K562 (cell line): ENCODE measurements around the gene ETHE1. TPM values are rescaled to one million over a fixed set of nuclear protein-coding genes. Genes with fewer than 3 reads are reported as not detected.

Experiments
- ATAC-seq: fragments of 200-7000 bp; cut with Tn5 transposase; 3 replicates; pipeline ENCODE4 v1.9.1; 2020; ENCODE audit warnings: moderate library complexity
- BruUV-seq: library from RNA; stranded (reverse); fragments of 400-500 nt; replicated peaks from 2 replicates; lab custom pipeline; 2021; lab: Mats Ljungman, UMichigan
- CTCF ChIA-PET: fragments of 300-600 bp; formaldehyde crosslinking; extraction: SDS; loops from one replicate; lab custom pipeline; 2021; ENCODE audit warnings: low intra/inter-chr PET ratio; lab: Yijun Ruan, JAX
- POLR2A ChIA-PET: fragments of 300-600, 350-650 bp; sonication (Branson Sonifier 250); formaldehyde crosslinking; extraction: SDS; loops from one replicate; lab custom pipeline; 2021; ENCODE audit warnings: antibody characterized with exemption, inconsistent platforms; lab: Yijun Ruan, JAX
- DNase-seq, 4 experiments: peaks; one replicate each; pipeline versions ENCODE4 v3.0.0 to v3.0.0-alpha.2; 2011 to 2018; ENCODE audit warnings: low spot score in 3 of 4, mixed read lengths in 3 of 4; ENCODE audit errors: extremely low read depth in 1 of 4
- FAIRE-seq: peaks from 2 replicates; lab custom pipeline; 2011; peaks lifted over from hg19 to GRCh38; lab: Jason Lieb, UNC
- H2AFZ ChIP-seq: 2 replicates; pipeline ENCODE4 v1.6.0; 2011; ENCODE audit warnings: low read depth, low read length, control low read depth, inconsistent platforms
- H3K27ac ChIP-seq: fragments of 200-600 bp; 3 replicates; pipeline ENCODE4 v1.8.0; 2011; ENCODE audit warnings: low read depth, mild to moderate bottlenecking, control low read depth, inconsistent platforms, low read length, moderate library complexity, mixed read lengths; ENCODE audit errors: extremely low read depth
- H3K27me3 ChIP-seq, 2 experiments: fragments of 300-600 bp in 1 of 2; 2 replicates in 1 of 2; 3 replicates in 1 of 2; pipeline versions ENCODE4 v1.6.0 to v1.8.0; 2011; ENCODE audit warnings: inconsistent platforms in 2 of 2, low read length in 2 of 2, mild to moderate bottlenecking in 1 of 2, mixed read lengths in 1 of 2, moderate library complexity in 1 of 2; ENCODE audit not compliant: control insufficient read depth in 2 of 2, insufficient read depth in 2 of 2
- H3K36me3 ChIP-seq: fragments of 300-600 bp; 3 replicates; pipeline ENCODE4 v1.8.0; 2011; ENCODE audit warnings: mild to moderate bottlenecking, low read length, inconsistent platforms; ENCODE audit not compliant: control insufficient read depth, insufficient read depth
- H3K4me1 ChIP-seq, 2 experiments: fragments of 200-600 bp in 1 of 2; replicated peaks in 1 of 2; 2 replicates in 1 of 2; 3 replicates in 1 of 2; pipeline versions ENCODE4 v1.5.1 to v1.8.0; 2011; ENCODE audit warnings: inconsistent platforms in 2 of 2, low read length in 2 of 2, mild to moderate bottlenecking in 1 of 2, mixed read lengths in 1 of 2, moderate library complexity in 1 of 2; ENCODE audit not compliant: control insufficient read depth in 2 of 2, insufficient read depth in 2 of 2
- H3K4me2 ChIP-seq: 2 replicates; pipeline ENCODE4 v1.6.1; 2011; ENCODE audit warnings: low read length, control low read depth, inconsistent platforms, mixed read lengths; ENCODE audit not compliant: insufficient read depth
- H3K4me3 ChIP-seq: fragments of 200-600 bp; sonication (generic), shearing (Covaris generic); 2 replicates; pipeline ENCODE4 v1.5.1; 2016; ENCODE audit warnings: control low read depth, inconsistent platforms
- H3K79me2 ChIP-seq: fragments of 200-600 bp; 3 replicates; pipeline ENCODE4 v1.8.0; 2011; ENCODE audit warnings: low read length, inconsistent platforms; ENCODE audit not compliant: control insufficient read depth, insufficient read depth
- H3K9ac ChIP-seq, 2 experiments: 2 replicates each; pipeline versions ENCODE4 v1.6.0 to v1.6.1; 2011; ENCODE audit warnings: low read depth in 2 of 2, low read length in 2 of 2, control low read depth in 1 of 2, inconsistent platforms in 1 of 2, mild to moderate bottlenecking in 1 of 2, mixed read lengths in 1 of 2; ENCODE audit not compliant: insufficient read depth in 1 of 2
- H3K9me1 ChIP-seq: one replicate; pipeline ENCODE4 v1.6.0; 2011; ENCODE audit warnings: inconsistent platforms, mild to moderate bottlenecking, low read length, moderate library complexity; ENCODE audit not compliant: control insufficient read depth, insufficient read depth
- H3K9me3 ChIP-seq: replicated peaks from 2 replicates; pipeline ENCODE4 v1.5.1; 2011; ENCODE audit warnings: low read depth, low read length, inconsistent platforms; ENCODE audit not compliant: control insufficient read depth, insufficient read depth
- H4K20me1 ChIP-seq: replicated peaks from 2 replicates; pipeline ENCODE4 v1.6.1; 2011; ENCODE audit warnings: low read length, inconsistent platforms, mixed read lengths; ENCODE audit not compliant: control insufficient read depth, insufficient read depth
- CBX3 ChIP-seq, 2 experiments: IDR thresholded peaks; 1 replicate in 1 of 2; 2 replicates in 1 of 2; pipeline ENCODE4 v1.6.1; 2012; ENCODE audit warnings: inconsistent platforms in 2 of 2, low read length in 2 of 2, borderline replicate concordance in 1 of 2, control low read depth in 1 of 2
- DNMT1 ChIP-seq: fragments of 450-650 bp; IDR thresholded peaks from 2 replicates; pipeline ENCODE4 v1.6.1; 2016; ENCODE audit warnings: antibody characterized with exemption, mild to moderate bottlenecking
- ILF3 ChIP-seq: fragments of 450-650 bp; IDR thresholded peaks from 2 replicates; pipeline ENCODE4 v1.6.1; 2018; ENCODE audit warnings: antibody characterized with exemption, mild to moderate bottlenecking, moderate library complexity, borderline replicate concordance
- KAT8 ChIP-seq: fragments of 450-650 bp; IDR thresholded peaks from 2 replicates; pipeline ENCODE4 v1.6.1; 2016; ENCODE audit warnings: low read depth, mild to moderate bottlenecking
- SRF ChIP-seq, 2 experiments: fragments of 250-450, 450-650 bp in 1 of 2; sonication (Bioruptor Pico) in 1 of 2; sonication (generic) in 1 of 2; formaldehyde crosslinking; IDR thresholded peaks; 2 replicates each; pipeline versions ENCODE4 v1.5.0 to v1.5.1; 2020 to 2022; ENCODE audit warnings: mild to moderate bottlenecking in 1 of 2, missing genetic modification reagents in 1 of 2
- TRIM28 ChIP-seq: fragments of 450-650 bp; IDR thresholded peaks from 2 replicates; pipeline ENCODE4 v1.6.1; 2017
- ZC3H4 ChIP-seq: sonication (generic); formaldehyde crosslinking; IDR thresholded peaks from 2 replicates; pipeline ENCODE4 v1.9.0; 2021; ENCODE audit warnings: missing genetic modification reagents, borderline replicate concordance
- ZNF780A ChIP-seq: fragments of 250-450 bp; sonication (Bioruptor Pico); IDR thresholded peaks from 2 replicates; pipeline ENCODE4 v1.5.0; 2021; ENCODE audit warnings: mild to moderate bottlenecking
- in situ Hi-C: fragments of 300-500 bp; cut with MboI; formaldehyde crosslinking; loops from 4 replicates; pipeline ENCODE4 v1.15.0; 2018; ENCODE audit warnings: inconsistent platforms, mixed read lengths
- intact Hi-C: fragments of 100-400 bp; cut with micrococcal nuclease; formaldehyde crosslinking; loops from 2 replicates; pipeline ENCODE4 v1.14.2; 2022
- polyA plus RNA-seq, 8 experiments: library from polyadenylated mRNA; depleted of rRNA in 4 of 8; stranded (reverse) in 5 of 8; unstranded in 3 of 8; fragments of >200 nt; fragmentation: Nextera tagmentation in 2 of 8; fragmentation: Illumina TruSeq in 1 of 8; extraction: Ambion mirVana in 2 of 8; extraction: Trizol in 1 of 8; gene quantifications; 2 replicates each; pipeline versions ENCODE4 v1.2.1 to v1.2.3, GENCODE V29; 2011 to 2014; ENCODE audit warnings: inconsistent platforms in 1 of 8, missing spikeins in 1 of 8
- total RNA-seq, 7 experiments: library from RNA; depleted of rRNA in 6 of 7; stranded (reverse); fragments of >200 nt in 6 of 7; fragmentation: Illumina TruSeq in 2 of 7; extraction: Trizol in 2 of 7; gene quantifications; 2 replicates each; pipeline versions ENCODE4 v1.2.1 to v1.2.3, GENCODE V29; 2011 to 2021; ENCODE audit warnings: low replicate concordance in 1 of 7

Gene ETHE1
- total and polyA plus RNA-seq, 9 of the 15 experiments (the other 6 are each of a cell fraction or from before 2014, with no cell fraction given), result 2.9 to 21.0 (median 10.2) TPM

GRCh38 chr19:43538922-43539321, 11.9 kb upstream of the ETHE1 start:
- DNase-seq (no peak), FAIRE-seq (no peak), ATAC-seq (no peak)
- Histone ChIP-seq H4K20me1 (no peaks in the 10 kb centered on the region; the same call in 1 of the 2 replicates), H3K79me2 (no peaks in the 10 kb centered on the region), H3K36me3 (peaks cover 47% of the 10 kb centered on the region; the same call in 2 of the 3 replicates), H3K27me3 (no peaks in the 10 kb centered on the region), H3K4me3 (no peak overlapping the region), H3K4me2 (no peak overlapping the region), H3K4me1 (peaks cover 0 to 16% of the 10 kb centered on the region in 2 experiments; a peak in 2 of 5 replicates), H3K9ac (no peak overlapping the region), H3K9me1 (no peaks in the 10 kb centered on the region), H3K27ac (no peak overlapping the region), H3K9me3 (peaks cover 1% of the 10 kb centered on the region; the same call in 1 of the 2 replicates), H2AFZ (no peak overlapping the region)
- intact Hi-C loops, result loop anchor here (10.0 kb wide), 1 partner anchor 126 kb away; no protein-coding TSS in a partner anchor
- BruUV-seq, result no TSS peak
- ChIA-PET CTCF (no interaction called here), POLR2A (no interaction called here)
- in situ Hi-C loops, result no loop called here
- TF ChIP-seq ILF3 (no peak), KAT8 (no peak), DNMT1 (no peak), CBX3 (IDR thresholded peaks at IDR 0.05; ENCODE audit: borderline replicate concordance in 1 of 2, low read length in 2 of 2) (peak in 1 of 2 experiments; percentile 73; a peak in 1 of 3 replicates), TRIM28 (0 out of 2 replicates have a peak, but pooled peaks have one; percentile 55), SRF (CRISPR knock-in tag; IDR thresholded peaks at IDR 0.05) (no peak), ZNF780A (CRISPR knock-in tag) (no peak), ZC3H4 (no peak)
